Heart left ventricle (tissue), 13 donors: ENCODE measurements around the gene CRTC2.

ENCODE experiments used
- CTCF ChIP-seq, 12 donors: fragments of 200-600 bp; sonication (generic) in 4 of 12; IDR thresholded peaks; one replicate each; pipeline versions ENCODE4 v1.5.0 to v1.8.0; 2018 to 2022; ENCODE audit warnings: antibody characterized with exemption in 12 of 12, mild to moderate bottlenecking in 5 of 12
- POLR2A ChIP-seq, 2 donors: fragments of 450-650 bp; IDR thresholded peaks; one replicate each; pipeline ENCODE4 v1.6.1; 2017; ENCODE audit warnings: antibody characterized with exemption in 2 of 2, mild to moderate bottlenecking in 2 of 2, moderate library complexity in 2 of 2
- donor health status: ischemic (EF 13 %, LVEDD 7.1; RV severe dilation, severe dysfunction).
- donor health status: DM: no; HTN: yes; CAD: no.
- donor health status: DM: no; HTN: no; CAD: no.
- donor health status: ischemic (EF 25% LVEDD 6.9; RV normal size, moderate dysfunction).
- donor health status: ischemic (EF 25% LVEDD 5.7; RV mildly dilated, moderate dysfunction).
- donor health status: ischemic (EF 35%, LVEDD 5.7; RV mildly dilated, moderate dysfunction).
- donor health status: nonischemic (EF 11% LVEDD 7.7; RV severe dilation, severe dysfunction).
- donor health status: DM: yes; HTN: yes; CAD: no.
- donor health status: PGD.
- donor health status: ischemic (EF 29% LVEDD 5.4; RV normal size, mild dysfunction).
- donor health status: nonischemic (EF 23%, LVEDD 6.1; RV moderate dilation, normal function).

GRCh38 chr1:153929426-153929825 lies 29.0 kb downstream of the CRTC2 start:
- TF ChIP-seq CTCF (IDR thresholded peaks at IDR 0.05) (no peak), POLR2A (IDR thresholded peaks at IDR 0.05) (no peak)
